ENCODE measurements around the gene ADAM12.
"Not testable (repeated sequence)": the region's sequence is repeated elsewhere in the genome, so short reads cannot be mapped to it uniquely, and the experiment has no call there.

ADAM12 gene

GRCh38 chr10:126179637-126180036 lies 208.6 kb downstream of the ADAM12 start:
- Mint-ChIP-seq H3K9me3 (no peaks in the 10 kb centered on the region), H3K4me1 (ENCODE audit: low read depth) (no peaks in the 10 kb centered on the region)

GRCh38 chr10:126177417-126178030 lies 210.8 kb downstream of the ADAM12 start:
- no peak overlapping the region for H3K4me3 Mint-ChIP-seq
- no peaks in the 10 kb centered on the region for H3K4me1 Mint-ChIP-seq (ENCODE audit: low read depth)
- no peaks in the 10 kb centered on the region for H3K27me3 Mint-ChIP-seq (ENCODE audit: low read depth)
- H3K27ac Mint-ChIP-seq: no peak overlapping the region
- H3K36me3 Mint-ChIP-seq (ENCODE audit: low read depth): no peaks in the 10 kb centered on the region
- H3K9me3 Mint-ChIP-seq: no peaks in the 10 kb centered on the region

More at GRCh38 chr10:126179637-126180036, 208.6 kb downstream of the ADAM12 start:
- H3K36me3 Mint-ChIP-seq (ENCODE audit: low read depth): no peaks in the 10 kb centered on the region
- H3K27ac Mint-ChIP-seq: no peak overlapping the region
- no peaks in the 10 kb centered on the region for H3K27me3 Mint-ChIP-seq (ENCODE audit: low read depth)
- no peak overlapping the region for H3K4me3 Mint-ChIP-seq

GRCh38 chr10:126175641-126176262 lies 212.5 kb downstream of the ADAM12 start:
- no peaks in the 10 kb centered on the region for H3K4me1 Mint-ChIP-seq (ENCODE audit: low read depth)
- no peak overlapping the region for H3K4me3 Mint-ChIP-seq
- no peaks in the 10 kb centered on the region for H3K36me3 Mint-ChIP-seq (ENCODE audit: low read depth)
- H3K27me3 Mint-ChIP-seq (ENCODE audit: low read depth): no peaks in the 10 kb centered on the region
- H3K27ac Mint-ChIP-seq: no peak overlapping the region
- no peaks in the 10 kb centered on the region for H3K9me3 Mint-ChIP-seq

- H3K36me3 Mint-ChIP-seq (ENCODE audit: low read depth); H3K4me3 Mint-ChIP-seq; H3K4me1 Mint-ChIP-seq (ENCODE audit: low read depth); H3K27me3 Mint-ChIP-seq (ENCODE audit: low read depth); H3K27ac Mint-ChIP-seq; H3K9me3 Mint-ChIP-seq: not testable (repeated sequence)
Observed at GRCh38 chr10:126172755-126173154, 215.5 kb downstream of the ADAM12 start.

GRCh38 chr10:126171555-126171954 lies 216.7 kb downstream of the ADAM12 start:
- Mint-ChIP-seq H3K36me3 (ENCODE audit: low read depth) (no peaks in the 10 kb centered on the region), H3K27me3 (ENCODE audit: low read depth) (no peaks in the 10 kb centered on the region), H3K27ac (no peak overlapping the region), H3K4me3 (no peak overlapping the region), H3K4me1 (ENCODE audit: low read depth) (no peaks in the 10 kb centered on the region), H3K9me3 (no peaks in the 10 kb centered on the region)

- Mint-ChIP-seq H3K4me3 (no peak overlapping the region), H3K4me1 (ENCODE audit: low read depth) (no peaks in the 10 kb centered on the region)
Observed at GRCh38 chr10:126170776-126171175, 217.5 kb downstream of the ADAM12 start.

GRCh38 chr10:126170371-126170770 lies 217.9 kb downstream of the ADAM12 start:
- Mint-ChIP-seq H3K4me3 (no peak overlapping the region), H3K27me3 (ENCODE audit: low read depth) (no peaks in the 10 kb centered on the region), H3K36me3 (ENCODE audit: low read depth) (no peaks in the 10 kb centered on the region), H3K4me1 (ENCODE audit: low read depth) (no peaks in the 10 kb centered on the region), H3K27ac (no peak overlapping the region), H3K9me3 (no peaks in the 10 kb centered on the region)

More at GRCh38 chr10:126170776-126171175, 217.5 kb downstream of the ADAM12 start:
- Mint-ChIP-seq H3K27ac (no peak overlapping the region), H3K36me3 (ENCODE audit: low read depth) (no peaks in the 10 kb centered on the region), H3K27me3 (ENCODE audit: low read depth) (no peaks in the 10 kb centered on the region), H3K9me3 (no peaks in the 10 kb centered on the region)

- H3K36me3 Mint-ChIP-seq (ENCODE audit: low read depth): no peaks in the 10 kb centered on the region
- H3K4me1 Mint-ChIP-seq (ENCODE audit: low read depth): no peaks in the 10 kb centered on the region
- no peaks in the 10 kb centered on the region for H3K9me3 Mint-ChIP-seq
- no peak overlapping the region for H3K27ac Mint-ChIP-seq
- no peak overlapping the region for H3K4me3 Mint-ChIP-seq
- no peaks in the 10 kb centered on the region for H3K27me3 Mint-ChIP-seq (ENCODE audit: low read depth)
Observed at GRCh38 chr10:126169899-126170298, 218.4 kb downstream of the ADAM12 start.

- Mint-ChIP-seq H3K27ac (no peak overlapping the region), H3K9me3 (no peaks in the 10 kb centered on the region), H3K4me3 (no peak overlapping the region)
Observed at GRCh38 chr10:126166797-126167196, 221.5 kb downstream of the ADAM12 start.

GRCh38 chr10:126165874-126166273 lies 222.4 kb downstream of the ADAM12 start:
- Mint-ChIP-seq H3K4me1 (ENCODE audit: low read depth) (no peaks in the 10 kb centered on the region), H3K36me3 (ENCODE audit: low read depth) (no peaks in the 10 kb centered on the region), H3K9me3 (no peaks in the 10 kb centered on the region), H3K27ac (no peak overlapping the region), H3K27me3 (ENCODE audit: low read depth) (no peaks in the 10 kb centered on the region), H3K4me3 (no peak overlapping the region)

More at GRCh38 chr10:126166797-126167196, 221.5 kb downstream of the ADAM12 start:
- Mint-ChIP-seq H3K36me3 (ENCODE audit: low read depth) (no peaks in the 10 kb centered on the region), H3K4me1 (ENCODE audit: low read depth) (no peaks in the 10 kb centered on the region), H3K27me3 (ENCODE audit: low read depth) (no peaks in the 10 kb centered on the region)

- Mint-ChIP-seq H3K4me1 (ENCODE audit: low read depth) (no peaks in the 10 kb centered on the region), H3K9me3 (no peaks in the 10 kb centered on the region), H3K36me3 (ENCODE audit: low read depth) (no peaks in the 10 kb centered on the region), H3K4me3 (no peak overlapping the region), H3K27me3 (ENCODE audit: low read depth) (no peaks in the 10 kb centered on the region), H3K27ac (no peak overlapping the region)
Observed at GRCh38 chr10:126163506-126163905, 224.8 kb downstream of the ADAM12 start.

- Mint-ChIP-seq H3K4me1 (ENCODE audit: low read depth) (no peaks in the 10 kb centered on the region), H3K27me3 (ENCODE audit: low read depth) (no peaks in the 10 kb centered on the region), H3K9me3 (no peaks in the 10 kb centered on the region), H3K27ac (no peak overlapping the region), H3K4me3 (no peak overlapping the region), H3K36me3 (ENCODE audit: low read depth) (no peaks in the 10 kb centered on the region)
Observed at GRCh38 chr10:126161691-126162090, 226.6 kb downstream of the ADAM12 start.

GRCh38 chr10:126160971-126161630 lies 227.2 kb downstream of the ADAM12 start:
- no peaks in the 10 kb centered on the region for H3K27me3 Mint-ChIP-seq (ENCODE audit: low read depth)
- H3K27ac Mint-ChIP-seq: no peak overlapping the region
- no peaks in the 10 kb centered on the region for H3K36me3 Mint-ChIP-seq (ENCODE audit: low read depth)
- peaks cover under 1% of the 10 kb centered on the region for H3K4me1 Mint-ChIP-seq (ENCODE audit: low read depth)
- no peaks in the 10 kb centered on the region for H3K9me3 Mint-ChIP-seq
- no peak overlapping the region for H3K4me3 Mint-ChIP-seq

- Mint-ChIP-seq H3K36me3 (ENCODE audit: low read depth) (no peaks in the 10 kb centered on the region), H3K9me3 (no peaks in the 10 kb centered on the region), H3K27ac (no peak overlapping the region), H3K27me3 (ENCODE audit: low read depth) (no peaks in the 10 kb centered on the region), H3K4me1 (ENCODE audit: low read depth) (peaks cover 2% of the 10 kb centered on the region), H3K4me3 (no peak overlapping the region)
Observed at GRCh38 chr10:126160571-126160970, 227.7 kb downstream of the ADAM12 start.
